Activated CD8-positive, alpha-beta memory T cell treated with anti-CD3 and anti-CD28 coated beads, Interleukin-2, amount 10 ng/mL, durations not matched to agents 7 days and 5 days (primary cell): ENCODE data around the gene SLC25A33. TPM values are rescaled to one million over a fixed set of nuclear protein-coding genes. Genes with fewer than 3 reads are reported as not detected.

ENCODE experiments used
- ATAC-seq: fragments of 150-1000 bp; cut with Tn5 transposase; one replicate; pipeline ENCODE4 v1.10.0; 2021; ENCODE audit warnings: moderate library complexity
- CTCF ChIA-PET: fragments of 350-600 bp; sonication (Branson Sonifier 250); formaldehyde crosslinking; loops from one replicate; lab custom pipeline; 2021; ENCODE audit warnings: antibody characterized with exemption; lab: Charles Lee
- DNase-seq: peaks from one replicate; pipeline ENCODE4 v3.0.0-alpha.2; 2020
- H3K27ac Mint-ChIP-seq: one replicate; pipeline ENCODE4 v1.8.0; 2021; ENCODE audit warnings: mild to moderate bottlenecking, mixed read lengths
- H3K27me3 Mint-ChIP-seq: one replicate; pipeline ENCODE4 v1.8.0; 2021; ENCODE audit warnings: mixed read lengths
- H3K36me3 Mint-ChIP-seq: one replicate; pipeline ENCODE4 v1.8.0; 2021; ENCODE audit warnings: mild to moderate bottlenecking, mixed read lengths
- H3K4me1 Mint-ChIP-seq: one replicate; pipeline ENCODE4 v1.8.0; 2021; ENCODE audit warnings: mixed read lengths
- H3K4me3 Mint-ChIP-seq: one replicate; pipeline ENCODE4 v1.8.0; 2021; ENCODE audit warnings: mild to moderate bottlenecking, moderate library complexity, mixed read lengths
- H3K9me3 Mint-ChIP-seq: one replicate; pipeline ENCODE4 v1.8.0; 2022; ENCODE audit warnings: low read depth, mixed read lengths
- total RNA-seq, 2 experiments: library from RNA; stranded (reverse); gene quantifications; one replicate each; pipeline ENCODE4 v1.2.3, GENCODE V29; 2021

Gene SLC25A33
- total RNA-seq, 2 experiments from 2014 or later: 4.5 to 7.7 TPM

- Mint-ChIP-seq H3K9me3 (no peaks in the 10 kb centered on the region), H3K27me3 (no peaks in the 10 kb centered on the region), H3K4me1 (no peaks in the 10 kb centered on the region), H3K27ac (no peak overlapping the region), H3K4me3 (no peak overlapping the region), H3K36me3 (peaks cover 8% of the 10 kb centered on the region)
- no peak for ATAC-seq
- no peak for DNase-seq
- CTCF ChIA-PET: no interaction called here
Measured at GRCh38 chr1:9576903-9577302, 37.6 kb downstream of the SLC25A33 start.

- no peak overlapping the region for H3K4me3 Mint-ChIP-seq
- H3K27me3 Mint-ChIP-seq: no peaks in the 10 kb centered on the region
- H3K36me3 Mint-ChIP-seq: peaks cover 8% of the 10 kb centered on the region
- CTCF ChIA-PET: no interaction called here
- H3K9me3 Mint-ChIP-seq: no peaks in the 10 kb centered on the region
- no peak for ATAC-seq
- no peak for DNase-seq
- no peak overlapping the region for H3K27ac Mint-ChIP-seq
- H3K4me1 Mint-ChIP-seq: no peaks in the 10 kb centered on the region
Measured at GRCh38 chr1:9577423-9577822, 38.2 kb downstream of the SLC25A33 start.

GRCh38 chr1:9580942-9581341 lies 41.7 kb downstream of the SLC25A33 start:
- Mint-ChIP-seq H3K27me3 (no peaks in the 10 kb centered on the region), H3K4me1 (no peaks in the 10 kb centered on the region), H3K27ac (no peak overlapping the region), H3K9me3 (no peaks in the 10 kb centered on the region), H3K36me3 (peaks cover 7% of the 10 kb centered on the region), H3K4me3 (no peak overlapping the region)
- DNase-seq: no peak
- no peak for ATAC-seq
- CTCF ChIA-PET: interaction anchor here (1.0 to 1.4 kb wide), 5 partner anchors 43 to 629 kb away, joined by 3 read pairs; partner anchors contain the start of gene KIF1B

GRCh38 chr1:9586147-9586766 lies 47.0 kb downstream of the SLC25A33 start:
- CTCF ChIA-PET: interaction anchor here (0.6 to 0.8 kb wide), 4 partner anchors 93 to 320 kb away, joined by 3 read pairs; no protein-coding TSS in a partner anchor
- Mint-ChIP-seq H3K4me3 (no peak overlapping the region), H3K27ac (no peak overlapping the region), H3K27me3 (no peaks in the 10 kb centered on the region), H3K36me3 (peaks cover 4% of the 10 kb centered on the region), H3K9me3 (no peaks in the 10 kb centered on the region), H3K4me1 (peaks cover 16% of the 10 kb centered on the region)
- DNase-seq: no peak
- ATAC-seq: no peak

- CTCF ChIA-PET: interaction anchor here (0.7 to 1.6 kb wide), 8 partner anchors 10 to 345 kb away, joined by 3 to 5 read pairs (median 4); partner anchors contain the start of gene SLC25A33
- peak within 1 kb of the TSS; percentile 66 for H3K27ac Mint-ChIP-seq
- ATAC-seq: peak; percentile 95
- H3K9me3 Mint-ChIP-seq: no peaks in the 10 kb centered on the region
- peak within 1 kb of the TSS; percentile 79 for H3K4me3 Mint-ChIP-seq
- H3K4me1 Mint-ChIP-seq: peaks cover 32% of the 10 kb centered on the region
- no peaks in the 10 kb centered on the region for H3K36me3 Mint-ChIP-seq
- DNase-seq: peak; percentile 94
- H3K27me3 Mint-ChIP-seq: no peaks in the 10 kb centered on the region
Measured at GRCh38 chr1:9588551-9589143, 49.4 kb downstream of the SLC25A33 start, which contains the start of gene TMEM201. TMEM201 (plus strand) TSS chr1:9588911; CDS start chr1:9588931, 20 bp downstream.

GRCh38 chr1:9589144-9589718 lies 50.0 kb downstream of the SLC25A33 start:
- peak overlapping the region; percentile 66 for H3K27ac Mint-ChIP-seq
- CTCF ChIA-PET: interaction anchor here (0.6 to 1.8 kb wide), 7 partner anchors 27 to 905 kb away, joined by 3 to 8 read pairs (median 4); no protein-coding TSS in a partner anchor
- DNase-seq (peak; percentile 67), ATAC-seq (peak; percentile 7)
- H3K4me1 Mint-ChIP-seq: peaks cover 33% of the 10 kb centered on the region
- H3K36me3 Mint-ChIP-seq: no peaks in the 10 kb centered on the region
- H3K4me3 Mint-ChIP-seq: peak overlapping the region; percentile 79
- no peaks in the 10 kb centered on the region for H3K9me3 Mint-ChIP-seq
- no peaks in the 10 kb centered on the region for H3K27me3 Mint-ChIP-seq

- H3K27me3 Mint-ChIP-seq: no peaks in the 10 kb centered on the region
- no peaks in the 10 kb centered on the region for H3K36me3 Mint-ChIP-seq
- no peak for ATAC-seq
- CTCF ChIA-PET: interaction anchor here (0.6 to 1.8 kb wide), 7 partner anchors 26 to 905 kb away, joined by 3 to 8 read pairs (median 4); no protein-coding TSS in a partner anchor
- H3K27ac Mint-ChIP-seq: peak overlapping the region; percentile 66
- DNase-seq: no peak
- peak overlapping the region; percentile 79 for H3K4me3 Mint-ChIP-seq
- H3K4me1 Mint-ChIP-seq: peaks cover 33% of the 10 kb centered on the region
- no peaks in the 10 kb centered on the region for H3K9me3 Mint-ChIP-seq
Measured at GRCh38 chr1:9589719-9590157, 50.5 kb downstream of the SLC25A33 start.

GRCh38 chr1:9590201-9590600 lies 50.9 kb downstream of the SLC25A33 start:
- no peak for ATAC-seq
- Mint-ChIP-seq H3K9me3 (no peaks in the 10 kb centered on the region), H3K27me3 (no peaks in the 10 kb centered on the region), H3K4me1 (peaks cover 33% of the 10 kb centered on the region), H3K27ac (no peak overlapping the region), H3K36me3 (no peaks in the 10 kb centered on the region), H3K4me3 (peak overlapping the region; percentile 79)
- no peak for DNase-seq
- CTCF ChIA-PET: interaction anchor here (0.6 to 1.8 kb wide), 7 partner anchors 26 to 904 kb away, joined by 3 to 8 read pairs (median 4); no protein-coding TSS in a partner anchor

- H3K4me1 Mint-ChIP-seq: peaks cover 33% of the 10 kb centered on the region
- no peaks in the 10 kb centered on the region for H3K9me3 Mint-ChIP-seq
- no peaks in the 10 kb centered on the region for H3K36me3 Mint-ChIP-seq
- H3K27me3 Mint-ChIP-seq: no peaks in the 10 kb centered on the region
- DNase-seq (no peak), ATAC-seq (no peak)
- CTCF ChIA-PET: interaction anchor here (1.7 to 1.8 kb wide), 2 partner anchors 95 to 97 kb away, joined by 4 to 5 read pairs; no protein-coding TSS in a partner anchor
- H3K4me3 Mint-ChIP-seq: no peak overlapping the region
- no peak overlapping the region for H3K27ac Mint-ChIP-seq
Measured at GRCh38 chr1:9590945-9591668, 51.8 kb downstream of the SLC25A33 start.

- Mint-ChIP-seq H3K4me1 (peaks cover 33% of the 10 kb centered on the region), H3K27me3 (no peaks in the 10 kb centered on the region), H3K27ac (no peak overlapping the region), H3K9me3 (no peaks in the 10 kb centered on the region), H3K36me3 (no peaks in the 10 kb centered on the region), H3K4me3 (no peak overlapping the region)
- CTCF ChIA-PET: interaction anchor here (0.9 to 1.7 kb wide), 2 partner anchors 8 to 96 kb away, joined by 4 to 6 read pairs; no protein-coding TSS in a partner anchor
- ATAC-seq: no peak
- no peak for DNase-seq
Measured at GRCh38 chr1:9591669-9592509, 52.6 kb downstream of the SLC25A33 start.

GRCh38 chr1:9592510-9593075 lies 53.3 kb downstream of the SLC25A33 start:
- DNase-seq: no peak
- no peak for ATAC-seq
- no peaks in the 10 kb centered on the region for H3K36me3 Mint-ChIP-seq
- H3K4me1 Mint-ChIP-seq: peaks cover 33% of the 10 kb centered on the region
- H3K9me3 Mint-ChIP-seq: no peaks in the 10 kb centered on the region
- no peaks in the 10 kb centered on the region for H3K27me3 Mint-ChIP-seq
- CTCF ChIA-PET: interaction anchor here (0.9 to 1.7 kb wide), 2 partner anchors 9 to 97 kb away, joined by 4 to 6 read pairs; no protein-coding TSS in a partner anchor
- H3K4me3 Mint-ChIP-seq: no peak overlapping the region
- H3K27ac Mint-ChIP-seq: no peak overlapping the region

- H3K4me1 Mint-ChIP-seq: peaks cover 32% of the 10 kb centered on the region
- ATAC-seq (no peak), DNase-seq (no peak)
- H3K27ac Mint-ChIP-seq: peak overlapping the region; percentile 71
- no peaks in the 10 kb centered on the region for H3K9me3 Mint-ChIP-seq
- CTCF ChIA-PET: no interaction called here
- no peaks in the 10 kb centered on the region for H3K36me3 Mint-ChIP-seq
- no peaks in the 10 kb centered on the region for H3K27me3 Mint-ChIP-seq
- H3K4me3 Mint-ChIP-seq: no peak overlapping the region
Measured at GRCh38 chr1:9593147-9593491, 53.9 kb downstream of the SLC25A33 start.
